ENCODE data around the gene NXPH1.

NXPH1 gene
- 0 to 1.7 (median 0) reads per million in 17 experiments for total RNA-seq

- DNase-seq, result peak in 2 of 4 experiments; percentile 10 to 27
Observed at GRCh38 chr7:8433477-8434289, at the start of gene NXPH1. Gene NXPH1 (plus strand): TSS chr7:8433609.

DNA sequence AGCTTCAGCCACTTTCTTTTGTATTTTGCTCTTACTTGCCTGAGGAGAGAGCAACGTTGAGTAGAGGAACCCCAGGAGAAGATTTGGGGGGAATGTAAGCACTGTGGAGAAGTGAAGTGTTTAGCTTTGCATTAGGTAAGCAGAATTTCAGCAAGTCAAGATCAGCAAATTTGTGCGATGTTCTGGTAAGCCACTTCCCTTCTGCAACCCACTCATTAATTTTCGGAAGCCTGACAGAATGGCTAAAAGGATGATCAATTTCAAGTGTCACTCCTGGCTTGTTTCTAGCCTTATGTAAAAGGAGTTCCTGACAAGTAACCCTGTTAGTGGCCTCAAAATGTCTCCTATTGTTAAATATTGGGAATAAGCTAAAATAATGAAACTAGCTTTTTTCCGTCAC, 48.5 kb upstream of the NXPH1 start:
- peak in 2 of 4 experiments; percentile 2 to 12 for DNase-seq

DNA sequence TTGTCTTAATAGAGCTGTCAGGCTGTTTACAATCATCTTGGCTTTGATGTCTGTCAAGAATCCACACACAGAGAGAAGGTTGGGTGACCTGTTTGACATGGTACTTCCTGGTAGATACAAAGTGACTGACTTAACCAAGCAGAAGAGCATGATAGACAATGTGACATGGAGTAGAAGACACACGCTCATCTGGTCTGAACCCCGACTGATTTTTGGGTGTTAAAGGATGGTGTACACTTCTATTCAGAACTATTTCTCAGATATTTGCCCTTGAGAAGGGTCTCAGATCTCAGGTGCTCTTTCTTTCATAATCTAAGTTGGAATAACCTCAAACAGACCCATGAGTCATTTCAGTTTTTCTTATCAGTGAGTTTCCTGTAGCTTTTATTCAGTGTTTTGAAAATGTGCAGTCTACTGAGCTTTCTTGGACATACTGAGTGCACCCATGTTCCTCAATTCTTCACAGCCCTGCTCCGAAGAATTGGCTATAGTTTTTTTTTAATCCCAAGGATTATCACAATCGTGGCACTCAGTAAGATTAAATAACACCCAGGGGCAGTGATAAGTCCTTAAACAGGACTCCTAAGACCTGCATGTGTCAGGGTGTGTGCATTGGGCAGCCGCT, 46.4 kb upstream of the NXPH1 start:
- no peak for DNase-seq

GRCh38 chr7:8387551-8388256, 45.7 kb upstream of the NXPH1 start:
- DNase-seq, result no peak

GRCh38 chr7:8388257-8388625, 45.2 kb upstream of the NXPH1 start:
- DNase-seq, result no peak

DNA sequence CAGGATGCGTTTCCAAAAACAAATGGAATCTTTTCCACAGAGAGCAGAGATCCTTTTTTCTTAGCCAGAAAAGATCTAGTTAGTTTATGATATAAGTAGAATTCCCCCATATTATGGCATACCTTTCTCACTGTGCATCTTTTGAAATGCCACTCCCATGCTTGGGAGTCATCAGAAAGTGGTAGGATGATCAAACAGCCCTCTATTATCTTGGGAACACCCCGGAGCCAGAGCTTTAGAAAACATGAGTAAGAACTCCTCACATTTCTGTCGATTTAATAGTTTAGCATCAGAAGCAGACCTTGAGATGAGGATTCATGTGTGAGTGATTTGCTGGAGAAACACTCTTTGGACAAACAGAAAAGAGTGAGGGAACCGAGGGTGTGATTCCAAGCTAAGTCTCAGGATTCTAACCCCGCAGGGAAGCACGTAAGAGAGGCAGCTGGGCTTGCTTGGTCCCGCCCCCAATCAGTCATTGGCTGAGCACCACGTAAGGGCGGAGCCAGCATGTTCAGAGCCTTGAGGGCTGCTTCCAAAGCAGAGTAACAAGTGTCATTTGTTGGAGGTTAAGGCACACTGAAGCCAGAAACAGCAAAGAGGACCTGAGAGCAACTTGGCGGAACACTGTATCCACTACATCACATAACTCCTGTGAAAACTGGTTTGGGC, 43.7 kb upstream of the NXPH1 start:
- no peak for DNase-seq

DNA sequence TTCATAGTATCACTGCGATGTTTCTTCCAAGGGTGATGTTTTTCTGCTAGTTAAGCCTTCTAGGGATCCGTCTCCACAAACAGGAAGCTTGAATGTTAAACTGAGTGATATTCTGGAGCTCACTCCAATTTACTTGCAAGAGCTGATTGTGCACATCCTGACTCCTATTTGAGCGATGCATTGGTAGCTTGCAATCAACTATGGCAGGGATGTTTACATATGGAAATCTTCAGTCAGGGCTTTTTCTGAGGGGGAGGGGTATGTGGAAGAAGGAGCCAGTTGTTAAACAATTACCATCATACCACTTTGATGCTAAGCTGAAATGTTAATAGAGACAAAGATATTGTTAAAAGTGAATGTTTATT, 43.2 kb upstream of the NXPH1 start:
- no peak for DNase-seq

- no peak for DNase-seq
Observed at GRCh38 chr7:8391353-8392062, 41.9 kb upstream of the NXPH1 start.

DNA sequence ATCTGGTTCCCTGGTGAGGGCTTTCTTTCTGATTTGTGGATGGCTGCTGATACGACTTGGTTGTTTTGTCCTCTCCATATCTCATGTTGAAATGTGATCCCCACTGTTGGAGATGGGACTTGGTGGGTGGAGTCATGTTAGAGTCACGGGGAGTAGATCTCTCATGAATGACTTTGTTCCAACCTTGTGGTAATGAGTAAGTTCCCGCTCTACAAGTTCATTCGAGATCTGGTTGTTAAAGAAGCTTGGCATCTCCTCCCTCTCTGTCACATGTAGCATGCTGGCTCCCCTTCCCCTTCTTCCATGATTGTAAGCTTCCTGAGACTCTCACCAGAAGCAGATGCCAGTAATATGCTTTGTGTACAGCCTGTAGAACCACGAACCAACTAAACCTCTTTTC, 37.1 kb upstream of the NXPH1 start:
- DNase-seq, result no peak

- no peak for DNase-seq
Observed at GRCh38 chr7:8408871-8409270, 24.5 kb upstream of the NXPH1 start.

DNA sequence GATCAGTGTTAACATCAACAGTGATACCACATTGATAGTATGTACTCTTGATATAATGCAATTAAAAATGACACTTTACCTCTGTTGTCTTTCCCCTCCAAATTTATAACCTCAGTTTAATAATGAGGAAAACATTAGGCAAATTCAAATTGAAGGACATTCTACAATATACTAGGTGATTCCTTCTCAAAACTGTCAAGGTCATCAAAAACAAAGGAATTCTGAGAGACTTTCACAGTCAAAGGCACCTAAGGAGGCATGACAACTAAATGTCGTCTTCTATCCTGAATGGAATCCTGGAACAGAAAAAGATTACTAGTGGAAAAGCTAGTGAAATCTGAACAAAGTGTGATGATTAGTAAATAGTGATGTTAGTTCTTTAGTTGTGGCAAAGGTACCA, 22.3 kb upstream of the NXPH1 start:
- no peak for DNase-seq

DNA sequence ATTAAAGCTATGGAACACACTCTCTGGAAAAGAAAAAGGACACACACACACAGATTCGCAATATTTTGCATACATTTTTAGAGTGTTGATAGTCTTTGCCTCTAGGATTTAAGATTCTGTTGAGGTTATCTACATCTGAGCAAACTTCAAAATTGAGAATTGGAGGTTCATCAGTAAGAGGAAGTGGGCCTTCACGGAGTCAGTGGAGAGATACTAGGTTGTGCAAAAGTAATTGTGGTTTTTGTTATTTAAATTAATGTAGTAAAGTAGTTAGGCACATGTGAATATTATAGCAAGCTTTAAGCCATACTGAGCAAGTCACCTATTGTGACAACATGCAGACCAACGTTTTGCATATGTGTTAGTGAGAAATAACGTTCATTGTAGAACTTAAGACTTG, 19.8 kb upstream of the NXPH1 start:
- no peak for DNase-seq

DNA sequence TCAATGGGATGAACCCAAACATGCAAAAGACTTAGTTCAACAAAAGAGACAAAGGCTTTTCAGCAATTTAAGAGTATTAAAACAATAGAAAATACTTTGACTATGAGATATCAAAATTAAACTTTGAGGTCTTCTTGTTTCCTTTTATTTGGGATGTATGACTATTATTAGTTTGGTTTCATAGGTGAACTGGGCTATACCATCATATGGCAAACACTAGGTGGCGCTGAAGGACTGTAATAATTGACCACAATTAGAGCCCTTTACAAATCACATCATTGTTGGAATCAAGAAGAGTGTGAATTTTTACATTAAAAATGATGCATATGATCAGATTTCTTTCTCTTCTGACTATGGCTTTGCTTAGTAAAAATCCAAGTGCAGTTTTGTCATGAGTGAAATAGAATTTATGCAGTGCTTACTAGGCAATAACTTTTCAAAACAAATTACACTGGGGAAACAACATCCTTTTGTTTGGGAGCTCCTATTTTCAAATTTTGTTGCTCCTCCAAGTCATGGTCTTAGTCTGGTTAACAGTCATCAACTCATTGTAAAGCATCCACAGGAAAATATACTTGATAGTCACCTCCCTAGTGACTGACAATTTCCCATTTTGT, 14.7 kb upstream of the NXPH1 start:
- DNase-seq, result peak; percentile 63 to 82 (median 71)

- no peak for DNase-seq
Observed at GRCh38 chr7:8422177-8422576, 11.2 kb upstream of the NXPH1 start.

DNA sequence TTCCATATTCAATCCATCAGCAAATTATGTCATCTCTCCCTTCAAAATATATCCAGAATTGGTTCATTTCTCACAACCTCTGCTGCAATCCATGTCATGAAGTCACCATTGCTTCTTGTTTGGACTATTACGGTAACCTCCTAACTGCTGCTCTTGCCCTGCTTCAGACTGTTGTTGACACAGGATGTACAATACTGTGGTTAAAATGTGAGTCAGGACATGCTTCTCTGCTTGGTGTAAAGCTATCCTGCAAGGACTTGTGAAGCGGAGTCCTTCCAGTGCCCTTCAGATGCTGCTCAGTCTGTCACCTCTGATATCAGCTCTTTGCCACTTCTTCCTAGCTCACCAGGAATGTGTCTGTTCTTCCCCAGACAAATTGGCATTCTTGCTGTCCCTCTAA, 10.4 kb upstream of the NXPH1 start:
- no peak for DNase-seq

DNA sequence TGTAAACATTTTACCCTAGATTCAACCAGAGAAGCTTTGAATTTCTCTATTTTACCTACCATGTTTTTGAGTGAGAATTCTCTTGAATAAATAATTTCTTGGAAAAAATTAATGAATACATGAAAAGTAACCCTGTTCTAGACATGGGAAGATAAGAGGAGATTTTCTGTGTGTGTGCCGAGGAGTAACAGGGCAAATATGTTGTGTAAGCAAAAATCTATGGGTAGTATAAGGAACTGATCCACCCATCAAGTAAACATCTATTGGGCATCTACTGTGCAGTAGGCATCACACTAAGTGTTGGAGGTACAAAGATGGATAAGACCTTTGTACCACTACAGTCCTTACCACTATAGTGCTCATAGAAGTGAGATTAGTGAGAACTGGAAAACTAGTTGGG, 8.2 kb upstream of the NXPH1 start:
- DNase-seq, result no peak

DNA sequence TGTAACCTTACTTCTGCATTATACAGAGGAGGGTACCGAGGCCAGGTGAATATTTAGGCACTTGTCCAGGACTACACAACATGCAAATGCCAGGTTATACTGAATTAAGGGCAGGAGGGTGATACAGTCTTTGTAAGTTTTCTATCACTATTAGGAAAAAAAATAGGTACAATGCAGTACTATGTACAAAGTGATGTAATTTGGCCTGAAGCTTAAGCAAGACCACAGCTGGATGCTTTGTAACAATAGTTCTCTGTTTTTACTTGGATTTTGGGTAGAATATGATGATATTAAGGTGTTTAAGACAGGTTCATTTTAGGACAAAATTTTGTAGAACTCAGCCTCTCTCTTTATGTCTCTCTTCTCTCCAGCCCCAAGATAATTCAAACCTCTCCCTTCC, 2.8 kb upstream of the NXPH1 start:
- DNase-seq, result no peak

GRCh38 chr7:8434290-8435002, 1.0 kb downstream of the NXPH1 start:
- DNase-seq, result no peak

GRCh38 chr7:8435095-8435494, 1.7 kb downstream of the NXPH1 start:
- DNase-seq, result no peak

- no peak for DNase-seq
Observed at GRCh38 chr7:8435590-8436545, 2.5 kb downstream of the NXPH1 start.
